NCI-H2081 (cell line): ENCODE data around the gene OTUD4.

Experiments used
- DNase-seq, 2 experiments: peaks; one replicate each; lab custom pipeline; 2025; lab: John Stamatoyannopoulos, UW

OTUD4 gene

GRCh38 chr4:145130130-145130529 is 50.3 kb downstream of the OTUD4 start:
- DNase-seq = no peak

GRCh38 chr4:145125396-145125795 is 55.0 kb downstream of the OTUD4 start:
- no peak for DNase-seq

GRCh38 chr4:145108128-145108527 is 72.3 kb downstream of the OTUD4 start:
- DNase-seq = no peak

GRCh38 chr4:145107126-145107525 is 73.3 kb downstream of the OTUD4 start:
- no peak for DNase-seq

- DNase-seq = no peak
Measured at GRCh38 chr4:145103496-145103895, 76.9 kb downstream of the OTUD4 start.

GRCh38 chr4:145102619-145103018 is 77.8 kb downstream of the OTUD4 start:
- no peak for DNase-seq

GRCh38 chr4:145101091-145101490 is 79.3 kb downstream of the OTUD4 start:
- no peak for DNase-seq

GRCh38 chr4:145099653-145100052 is 80.7 kb downstream of the OTUD4 start:
- no peak for DNase-seq

GRCh38 chr4:145098675-145099037 is 81.7 kb downstream of the OTUD4 start:
- peak in 1 of 2 experiments; percentile 40 for DNase-seq

- peak; percentile 89 to 96 for DNase-seq
Measured at GRCh38 chr4:145097821-145098674, 82.3 kb downstream of the OTUD4 start, which contains the start of the genes ABCE1 and ANAPC10. TSS of gene ABCE1 (plus strand) at chr4:145098311. CDS start at chr4:145104413, 6,102 bp downstream. TSS of gene ANAPC10 (minus strand) at chr4:145098196. CDS start at chr4:145096099, 2,097 bp downstream.

- no peak for DNase-seq
Measured at GRCh38 chr4:145097331-145097820, 83.0 kb downstream of the OTUD4 start.

GRCh38 chr4:145093638-145094037 is 86.8 kb downstream of the OTUD4 start:
- no peak for DNase-seq

- no peak for DNase-seq
Measured at GRCh38 chr4:145090380-145090779, 90.0 kb downstream of the OTUD4 start.

GRCh38 chr4:145083891-145084605 is 96.3 kb downstream of the OTUD4 start:
- no peak for DNase-seq
